Ishikawa (cell line): ENCODE measurements around the gene NPAS3.

Experiments
- CEBPB ChIP-seq: IDR thresholded peaks from 2 replicates; pipeline ENCODE4 v1.6.1; 2012
- CREB1 ChIP-seq: IDR thresholded peaks from 2 replicates; pipeline ENCODE4 v1.6.1; 2012; ENCODE audit warnings: low read depth
- EGR1 ChIP-seq: IDR thresholded peaks from 2 replicates; pipeline ENCODE4 v1.6.1; 2012
- EP300 ChIP-seq: IDR thresholded peaks from 2 replicates; pipeline ENCODE4 v1.6.1; 2012; ENCODE audit warnings: borderline replicate concordance
- FOXM1 ChIP-seq: IDR thresholded peaks from 2 replicates; pipeline ENCODE4 v1.6.1; 2012; ENCODE audit warnings: low read depth, borderline replicate concordance
- MAX ChIP-seq: IDR thresholded peaks from 2 replicates; pipeline ENCODE4 v1.6.1; 2012
- NFIC ChIP-seq: IDR thresholded peaks from 2 replicates; pipeline ENCODE4 v1.6.1; 2012
- RAD21 ChIP-seq: IDR thresholded peaks from 2 replicates; pipeline ENCODE4 v1.6.1; 2012; ENCODE audit warnings: low read depth
- REST ChIP-seq: IDR thresholded peaks from 2 replicates; pipeline ENCODE4 v1.6.1; 2012; ENCODE audit warnings: low read depth, mild to moderate bottlenecking
- TAF1 ChIP-seq: IDR thresholded peaks from 2 replicates; pipeline ENCODE4 v1.6.1; 2012; ENCODE audit warnings: low read depth, mild to moderate bottlenecking
- TCF12 ChIP-seq: IDR thresholded peaks from 2 replicates; pipeline ENCODE4 v1.6.1; 2012; ENCODE audit warnings: low read depth
- TEAD4 ChIP-seq: IDR thresholded peaks from 2 replicates; pipeline ENCODE4 v1.6.1; 2012
- USF1 ChIP-seq: IDR thresholded peaks from 2 replicates; pipeline ENCODE4 v1.6.1; 2012
- YY1 ChIP-seq: IDR thresholded peaks from 2 replicates; pipeline ENCODE4 v1.6.1; 2012; ENCODE audit warnings: low read depth
- ZBTB7A ChIP-seq: IDR thresholded peaks from 2 replicates; pipeline ENCODE4 v1.6.1; 2012; ENCODE audit warnings: low read depth

Gene NPAS3

GRCh38 chr14:32984241-32984930 is 45.7 kb downstream of the NPAS3 start:
- TF ChIP-seq ZBTB7A = no peak
- no peak for TF ChIP-seq EGR1
- no peak for TF ChIP-seq NFIC
- TF ChIP-seq MAX = no peak
- TF ChIP-seq EP300 = no peak
- no peak for TF ChIP-seq RAD21
- no peak for TF ChIP-seq FOXM1
- no peak for TF ChIP-seq REST
- no peak for TF ChIP-seq YY1
- no peak for TF ChIP-seq CEBPB
- no peak for TF ChIP-seq USF1
- no peak for TF ChIP-seq TEAD4
- TF ChIP-seq CREB1 = no peak
- TF ChIP-seq TAF1 = no peak
- no peak for TF ChIP-seq TCF12

- TF ChIP-seq EP300 (no peak), USF1 (no peak), YY1 (no peak), FOXM1 (no peak), CEBPB (peak; percentile 24; the same call in 1 of the 2 replicates), RAD21 (no peak), CREB1 (no peak), TEAD4 (no peak), TCF12 (no peak)
These were observed 47.2 kb downstream of the NPAS3 start for GRCh38 chr14:32985866-32986265.

- no peak for TF ChIP-seq EGR1
- no peak for TF ChIP-seq TCF12
- TF ChIP-seq ZBTB7A = no peak
- TF ChIP-seq CREB1 = no peak
- TF ChIP-seq REST = no peak
- no peak for TF ChIP-seq MAX
- no peak for TF ChIP-seq YY1
- TF ChIP-seq RAD21 = no peak
- no peak for TF ChIP-seq EP300
- TF ChIP-seq USF1 = no peak
- TF ChIP-seq NFIC = no peak
- no peak for TF ChIP-seq CEBPB
- no peak for TF ChIP-seq TAF1
- no peak for TF ChIP-seq FOXM1
- no peak for TF ChIP-seq TEAD4
These were observed 48.3 kb downstream of the NPAS3 start for GRCh38 chr14:32986791-32987540.

GRCh38 chr14:32991691-32992090 is 53.0 kb downstream of the NPAS3 start:
- TF ChIP-seq REST (no peak), USF1 (no peak), NFIC (no peak), YY1 (no peak), ZBTB7A (no peak), EGR1 (no peak), TEAD4 (no peak), CREB1 (no peak), MAX (no peak), CEBPB (no peak), EP300 (no peak), TCF12 (no peak), RAD21 (no peak), FOXM1 (no peak)
